Measurements from ENCODE around the gene EFNA5. TPM values are rescaled to one million over a fixed set of nuclear protein-coding genes. Genes with fewer than 3 reads are reported as not detected.

Gene EFNA5
- total and polyA plus RNA-seq, 2 of the 8 experiments (the other 6 are each of a cell fraction or from before 2014, with no cell fraction given) = 9.6 to 21.8 TPM

GRCh38 chr5:107554776-107555424, 115.8 kb downstream of the EFNA5 start:
- WGBS, 2 experiments (ENCODE audit: extremely low coverage in 1 of 2, insufficient coverage in 1 of 2, insufficient read length in 1 of 2, insufficient replicate concordance in 2 of 2, low coverage in 1 of 2, low lambda C conversion rate in 2 of 2, missing lambda C conversion rate in 1 of 2) = 84% methylated on average over 7 of the region's 7 CpGs; no CpG with 5 or more reads in 1 of the 2 experiments
- H2BK5ac ChIP-seq (ENCODE audit: low read depth, low read length) = no peak overlapping the region; the same call in 1 of the 2 replicates
- H4K91ac ChIP-seq (replicated peaks; ENCODE audit: insufficient read length, low read length) = no peak overlapping the region
- no peak overlapping the region for H3K14ac ChIP-seq (ENCODE audit: insufficient read length)
- H2BK120ac ChIP-seq (replicated peaks; ENCODE audit: low read depth, low read length) = no peak overlapping the region
- no peak overlapping the region for H3K56ac ChIP-seq (replicated peaks; ENCODE audit: insufficient read length, low read depth, low read length)
- H3K18ac ChIP-seq (ENCODE audit: extremely low read depth, low read length) = no peak overlapping the region
- H2BK12ac ChIP-seq (ENCODE audit: low read depth, low read length) = no peak overlapping the region
- no peak overlapping the region for H3K4ac ChIP-seq (replicated peaks; ENCODE audit: insufficient read length, low read depth, low read length)
- H3K4me1 ChIP-seq (replicated peaks in 1 of 4; ENCODE audit: control insufficient read depth in 3 of 4, insufficient read depth in 4 of 4, low read length in 3 of 4) = peaks cover 0 to 12% (median 4%) of the 10 kb centered on the region in 4 experiments; a peak in 3 of 7 replicates
- ChIA-PET POLR2A (ENCODE audit: partially characterized antibody) (no interaction called here), CTCF (ENCODE audit: partially characterized antibody) (interaction anchor here (0.5 to 1.9 kb wide), 5 partner anchors 9 to 123 kb away, joined by 3 to 8 read pairs (median 3); no protein-coding TSS in a partner anchor)
- 0 out of 4 replicates have a peak, but pooled peaks cover 0 to 2% of the 10 kb centered on the region in 2 experiments for H3K79me2 ChIP-seq (ENCODE audit: control insufficient read depth in 1 of 2, insufficient read depth in 2 of 2, low read length in 2 of 2)
- no peak overlapping the region for H3K23ac ChIP-seq (ENCODE audit: insufficient read length)
- H3K4me2 ChIP-seq (ENCODE audit: insufficient read depth in 1 of 2, low read depth in 2 of 2, low read length in 2 of 2) = no peak overlapping the region
- FAIRE-seq (no peak), DNase-seq (ENCODE audit: low read depth in 1 of 2, low spot score in 2 of 2) (no peak)
- H3K27ac ChIP-seq (ENCODE audit: low read depth, low read length) = no peak overlapping the region
- H4K20me1 ChIP-seq (replicated peaks in 1 of 2; ENCODE audit: control insufficient read depth in 1 of 2, insufficient read depth in 2 of 2, low read length in 2 of 2) = no peaks in the 10 kb centered on the region
- no peak overlapping the region for H2AFZ ChIP-seq (ENCODE audit: low read length)
- H3K9me3 ChIP-seq (ENCODE audit: insufficient read depth in 2 of 2, low read depth in 1 of 2, low read length in 1 of 2) = no peaks in the 10 kb centered on the region
- H3K4me3 ChIP-seq (ENCODE audit: extremely low read depth in 1 of 4, insufficient read depth in 2 of 4, low read depth in 3 of 4, low read length in 4 of 4) = no peak overlapping the region
- no peak overlapping the region for H4K8ac ChIP-seq (ENCODE audit: extremely low read depth, insufficient read depth, low read length)
- no peak overlapping the region; a peak in 1 of 7 replicates for H3K9ac ChIP-seq (replicated peaks in 1 of 4; ENCODE audit: extremely low read depth in 1 of 4, low read depth in 3 of 4, low read length in 3 of 4)
- 0 out of 2 replicates have a peak overlapping the region, but pooled peaks have one; percentile 62 for H2BK15ac ChIP-seq (ENCODE audit: low read length)
- H2BK20ac ChIP-seq (ENCODE audit: low read length) = no peak overlapping the region
- H3K79me1 ChIP-seq (ENCODE audit: low read depth, low read length) = no peaks in the 10 kb centered on the region
- no peaks in the 10 kb centered on the region for H3K27me3 ChIP-seq (replicated peaks in 1 of 4; ENCODE audit: control insufficient read depth in 3 of 4, extremely low read depth in 1 of 4, insufficient read depth in 3 of 4, low read length in 3 of 4)
- no peaks in the 10 kb centered on the region for H3K23me2 ChIP-seq (ENCODE audit: low read depth, low read length)
- no peak overlapping the region for H2AK5ac ChIP-seq (ENCODE audit: low read depth, low read length)
- no peaks in the 10 kb centered on the region for H3K36me3 ChIP-seq (ENCODE audit: control insufficient read depth in 2 of 4, insufficient read depth in 4 of 4, low read length in 3 of 4)
- H4K5ac ChIP-seq (ENCODE audit: insufficient read length, low read depth, low read length) = no peak overlapping the region
- no peak for TF ChIP-seq POU5F1 (IDR thresholded peaks at IDR 0.05; ENCODE audit: low read depth, low read length)
- no peak for TF ChIP-seq JUN (IDR thresholded peaks at IDR 0.05; ENCODE audit: low read depth, low read length)
- no peak for TF ChIP-seq CEBPB (IDR thresholded peaks at IDR 0.05; ENCODE audit: low read depth, low read length)
- no peak for TF ChIP-seq ATF2 (IDR thresholded peaks at IDR 0.05; ENCODE audit: low read length)
- TF ChIP-seq ZNF274 (IDR thresholded peaks at IDR 0.05; ENCODE audit: borderline replicate concordance, extremely low read depth, low read length) = no peak
- no peak for TF ChIP-seq BACH1 (IDR thresholded peaks at IDR 0.05; ENCODE audit: low read length)
- no peak for TF ChIP-seq CTCF (IDR thresholded peaks at IDR 0.05; ENCODE audit: control extremely low read depth in 1 of 3, insufficient read depth in 1 of 3, low read depth in 1 of 3, low read length in 3 of 3)
- TF ChIP-seq RXRA (IDR thresholded peaks at IDR 0.05; ENCODE audit: insufficient read depth, low read depth, low read length) = no peak
- no peak for TF ChIP-seq BRCA1 (IDR thresholded peaks at IDR 0.05; ENCODE audit: low read depth, low read length)

All from H1 (cell line).